NCI-H82 treated with DMSO at 0.1 percent for 48 hours (cell line): ENCODE results near the gene ACSF3.
"Not testable (repeated sequence)": the region's sequence is repeated elsewhere in the genome, so short reads cannot be mapped to it uniquely, and the experiment has no call there.

Experiments
- DNase-seq: peaks from one replicate; lab custom pipeline; 2025; ENCODE audit not compliant: unreplicated experiment; lab: John Stamatoyannopoulos, UW

The ACSF3 gene

GRCh38 chr16:89185887-89186592 lies 92.4 kb downstream of the ACSF3 start:
- DNase-seq = not testable (repeated sequence)

- DNase-seq = not testable (repeated sequence)
Observed at GRCh38 chr16:89186593-89187031, 93.0 kb downstream of the ACSF3 start.

GRCh38 chr16:89187032-89187769 lies 93.5 kb downstream of the ACSF3 start:
- DNase-seq = no peak

GRCh38 chr16:89187770-89188392 lies 94.2 kb downstream of the ACSF3 start:
- DNase-seq = no peak

- not testable (repeated sequence) for DNase-seq
Observed at GRCh38 chr16:89188471-89189357, 95.1 kb downstream of the ACSF3 start.

- no peak for DNase-seq
Observed at GRCh38 chr16:89189358-89190025, 95.8 kb downstream of the ACSF3 start.

GRCh38 chr16:89190150-89190958 lies 96.7 kb downstream of the ACSF3 start:
- no peak for DNase-seq

GRCh38 chr16:89191033-89191900 lies 97.6 kb downstream of the ACSF3 start:
- no peak for DNase-seq

GRCh38 chr16:89191901-89192185 lies 98.2 kb downstream of the ACSF3 start:
- DNase-seq = no peak

- DNase-seq = peak; percentile 48
Observed at GRCh38 chr16:89192186-89192955, 98.7 kb downstream of the ACSF3 start.

GRCh38 chr16:89192956-89193575 lies 99.4 kb downstream of the ACSF3 start:
- DNase-seq = peak; percentile 48

- DNase-seq = no peak
Observed at GRCh38 chr16:89193576-89194293, 100.1 kb downstream of the ACSF3 start.

GRCh38 chr16:89194340-89195311 lies 101.0 kb downstream of the ACSF3 start:
- DNase-seq = no peak

- no peak for DNase-seq
Observed at GRCh38 chr16:89195521-89196171, 102.0 kb downstream of the ACSF3 start.

GRCh38 chr16:89197033-89197632 lies 103.5 kb downstream of the ACSF3 start:
- DNase-seq = no peak
